ENCODE results near the gene CSPG4.

CSPG4 gene

DNA sequence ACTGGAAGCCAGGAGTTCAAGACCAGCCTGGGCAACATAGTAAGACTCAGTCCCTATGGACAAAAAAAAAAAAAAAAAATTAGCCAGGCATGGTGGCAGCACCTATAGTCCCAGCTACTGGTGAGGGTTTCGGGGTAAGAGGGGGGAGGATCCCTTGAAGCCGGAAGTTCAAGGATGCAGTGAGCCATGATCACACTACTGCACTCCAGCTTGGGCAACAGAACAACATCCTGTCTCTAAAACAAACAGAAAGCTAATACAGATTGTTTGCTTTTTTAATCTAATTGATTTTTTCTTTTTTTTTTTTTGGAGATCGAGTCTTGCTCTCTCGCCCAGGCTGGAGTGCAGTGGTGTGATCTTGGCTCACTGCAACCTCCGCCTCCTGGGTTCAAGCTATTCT, 71.0 kb downstream of the CSPG4 start:
- TF ChIP-seq ZC3H10 (CRISPR knock-in tag; IDR thresholded peaks at IDR 0.05) = no peak
- no peak for TF ChIP-seq TOX (CRISPR knock-in tag; IDR thresholded peaks at IDR 0.05; ENCODE audit: borderline replicate concordance)
- TF ChIP-seq TCF4 (CRISPR knock-in tag; IDR thresholded peaks at IDR 0.05; ENCODE audit: borderline replicate concordance) = no peak

DNA sequence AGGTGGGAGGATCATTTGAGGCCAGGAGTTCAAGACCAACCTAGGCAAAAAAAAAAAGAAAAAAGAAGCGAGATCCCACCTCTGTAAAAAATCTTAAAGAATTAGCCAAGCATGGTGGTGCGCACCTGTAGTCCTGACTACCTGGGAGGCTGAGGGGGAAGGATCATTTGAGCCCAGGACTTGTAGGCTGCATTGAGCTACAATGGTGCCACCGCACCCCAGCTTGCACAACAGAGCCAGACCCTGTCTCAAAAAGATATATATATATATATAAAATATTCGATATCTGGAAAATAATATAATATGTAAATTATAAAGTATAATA, 71.5 kb downstream of the CSPG4 start:
- TF ChIP-seq TOX (CRISPR knock-in tag; IDR thresholded peaks at IDR 0.05; ENCODE audit: borderline replicate concordance) (no peak), PPARA (CRISPR knock-in tag; IDR thresholded peaks at IDR 0.05; ENCODE audit: borderline replicate concordance) (no peak), GLIS3 (CRISPR knock-in tag; IDR thresholded peaks at IDR 0.05) (no peak), PATZ1 (CRISPR knock-in tag; IDR thresholded peaks at IDR 0.05; ENCODE audit: borderline replicate concordance) (no peak), ISL1 (CRISPR knock-in tag; IDR thresholded peaks at IDR 0.05) (no peak), ZFP3 (CRISPR knock-in tag; IDR thresholded peaks at IDR 0.05) (no peak), CSDC2 (CRISPR knock-in tag; IDR thresholded peaks at IDR 0.05) (no peak), BACH2 (CRISPR knock-in tag; IDR thresholded peaks at IDR 0.05; ENCODE audit: borderline replicate concordance) (no peak), SNAI2 (CRISPR knock-in tag; IDR thresholded peaks at IDR 0.05) (no peak), ZFP30 (CRISPR knock-in tag; IDR thresholded peaks at IDR 0.05) (no peak), OSR1 (CRISPR knock-in tag; IDR thresholded peaks at IDR 0.05) (no peak), ESRRG (CRISPR knock-in tag; IDR thresholded peaks at IDR 0.05) (no peak), RARB (CRISPR knock-in tag; IDR thresholded peaks at IDR 0.05) (no peak), ARNTL (CRISPR knock-in tag; IDR thresholded peaks at IDR 0.05; ENCODE audit: borderline replicate concordance, low read depth) (no peak), POU6F1 (CRISPR knock-in tag; IDR thresholded peaks at IDR 0.05; ENCODE audit: borderline replicate concordance, low read depth) (no peak), ZNF565 (CRISPR knock-in tag; conservative IDR thresholded peaks at IDR 0.05; ENCODE audit: low read depth) (no peak), TCF4 (CRISPR knock-in tag; IDR thresholded peaks at IDR 0.05; ENCODE audit: borderline replicate concordance) (no peak), ZC3H10 (CRISPR knock-in tag; IDR thresholded peaks at IDR 0.05) (no peak)
- TF ChIP-seq, protein P1, sequence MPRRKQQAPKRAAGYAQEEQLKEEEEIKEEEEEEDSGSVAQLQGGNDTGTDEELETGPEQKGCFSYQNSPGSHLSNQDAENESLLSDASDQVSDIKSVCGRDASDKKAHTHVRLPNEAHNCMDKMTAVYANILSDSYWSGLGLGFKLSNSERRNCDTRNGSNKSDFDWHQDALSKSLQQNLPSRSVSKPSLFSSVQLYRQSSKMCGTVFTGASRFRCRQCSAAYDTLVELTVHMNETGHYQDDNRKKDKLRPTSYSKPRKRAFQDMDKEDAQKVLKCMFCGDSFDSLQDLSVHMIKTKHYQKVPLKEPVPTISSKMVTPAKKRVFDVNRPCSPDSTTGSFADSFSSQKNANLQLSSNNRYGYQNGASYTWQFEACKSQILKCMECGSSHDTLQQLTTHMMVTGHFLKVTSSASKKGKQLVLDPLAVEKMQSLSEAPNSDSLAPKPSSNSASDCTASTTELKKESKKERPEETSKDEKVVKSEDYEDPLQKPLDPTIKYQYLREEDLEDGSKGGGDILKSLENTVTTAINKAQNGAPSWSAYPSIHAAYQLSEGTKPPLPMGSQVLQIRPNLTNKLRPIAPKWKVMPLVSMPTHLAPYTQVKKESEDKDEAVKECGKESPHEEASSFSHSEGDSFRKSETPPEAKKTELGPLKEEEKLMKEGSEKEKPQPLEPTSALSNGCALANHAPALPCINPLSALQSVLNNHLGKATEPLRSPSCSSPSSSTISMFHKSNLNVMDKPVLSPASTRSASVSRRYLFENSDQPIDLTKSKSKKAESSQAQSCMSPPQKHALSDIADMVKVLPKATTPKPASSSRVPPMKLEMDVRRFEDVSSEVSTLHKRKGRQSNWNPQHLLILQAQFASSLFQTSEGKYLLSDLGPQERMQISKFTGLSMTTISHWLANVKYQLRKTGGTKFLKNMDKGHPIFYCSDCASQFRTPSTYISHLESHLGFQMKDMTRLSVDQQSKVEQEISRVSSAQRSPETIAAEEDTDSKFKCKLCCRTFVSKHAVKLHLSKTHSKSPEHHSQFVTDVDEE (CRISPR knock-in tag; IDR thresholded peaks at IDR 0.05) = no peak
- TF ChIP-seq, protein P2, sequence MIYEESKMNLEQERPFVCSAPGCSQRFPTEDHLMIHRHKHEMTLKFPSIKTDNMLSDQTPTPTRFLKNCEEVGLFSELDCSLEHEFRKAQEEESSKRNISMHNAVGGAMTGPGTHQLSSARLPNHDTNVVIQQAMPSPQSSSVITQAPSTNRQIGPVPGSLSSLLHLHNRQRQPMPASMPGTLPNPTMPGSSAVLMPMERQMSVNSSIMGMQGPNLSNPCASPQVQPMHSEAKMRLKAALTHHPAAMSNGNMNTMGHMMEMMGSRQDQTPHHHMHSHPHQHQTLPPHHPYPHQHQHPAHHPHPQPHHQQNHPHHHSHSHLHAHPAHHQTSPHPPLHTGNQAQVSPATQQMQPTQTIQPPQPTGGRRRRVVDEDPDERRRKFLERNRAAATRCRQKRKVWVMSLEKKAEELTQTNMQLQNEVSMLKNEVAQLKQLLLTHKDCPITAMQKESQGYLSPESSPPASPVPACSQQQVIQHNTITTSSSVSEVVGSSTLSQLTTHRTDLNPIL (CRISPR knock-in tag; IDR thresholded peaks at IDR 0.05; ENCODE audit: low read depth) = no peak
- ATAC-seq = no peak

More for the DNA sequence above, 71.0 kb downstream of the CSPG4 start:
- ATAC-seq = no peak

- no peak for TF ChIP-seq TOX (CRISPR knock-in tag; IDR thresholded peaks at IDR 0.05; ENCODE audit: borderline replicate concordance)
- no peak for TF ChIP-seq BACH2 (CRISPR knock-in tag; IDR thresholded peaks at IDR 0.05; ENCODE audit: borderline replicate concordance)
- no peak for TF ChIP-seq PPARA (CRISPR knock-in tag; IDR thresholded peaks at IDR 0.05; ENCODE audit: borderline replicate concordance)
- TF ChIP-seq ZC3H10 (CRISPR knock-in tag; IDR thresholded peaks at IDR 0.05) = no peak
- no peak for TF ChIP-seq SNAI2 (CRISPR knock-in tag; IDR thresholded peaks at IDR 0.05)
- TF ChIP-seq ZNF70 (CRISPR knock-in tag; IDR thresholded peaks at IDR 0.05) = no peak
- no peak for TF ChIP-seq ARNTL (CRISPR knock-in tag; IDR thresholded peaks at IDR 0.05; ENCODE audit: borderline replicate concordance, low read depth)
- TF ChIP-seq RARB (CRISPR knock-in tag; IDR thresholded peaks at IDR 0.05) = no peak
- TF ChIP-seq GLIS3 (CRISPR knock-in tag; IDR thresholded peaks at IDR 0.05) = no peak
- TF ChIP-seq ISL1 (CRISPR knock-in tag; IDR thresholded peaks at IDR 0.05) = no peak
- peak; percentile 63 for ATAC-seq
Observed at GRCh38 chr15:75640483-75641178, 72.0 kb downstream of the CSPG4 start.
